GM18951 (cell line): ENCODE measurements around the gene FUT3.
A peak's percentile ranks its signal among the peaks of the same experiment; 100 is the strongest.

ENCODE experiments used
- POLR2A ChIP-seq: IDR thresholded peaks from 4 replicates; pipeline ENCODE4 v1.6.1; 2011; ENCODE audit warnings: mild to moderate bottlenecking; ENCODE audit not compliant: insufficient read length, insufficient read depth; ENCODE audit errors: extremely low read depth
- in situ Hi-C: fragments of 300-500 bp; cut with MboI; formaldehyde crosslinking; loops from one replicate; pipeline ENCODE4 v1.12.0; 2022; ENCODE audit warnings: low sequenced_read_pairs, mixed read lengths, inconsistent platforms; ENCODE audit not compliant: unreplicated experiment

Gene FUT3

GRCh38 chr19:5828661-5829566 is 22.3 kb downstream of the FUT3 start:
- in situ Hi-C loops, result no loop called here
- TF ChIP-seq POLR2A, result no peak

DNA sequence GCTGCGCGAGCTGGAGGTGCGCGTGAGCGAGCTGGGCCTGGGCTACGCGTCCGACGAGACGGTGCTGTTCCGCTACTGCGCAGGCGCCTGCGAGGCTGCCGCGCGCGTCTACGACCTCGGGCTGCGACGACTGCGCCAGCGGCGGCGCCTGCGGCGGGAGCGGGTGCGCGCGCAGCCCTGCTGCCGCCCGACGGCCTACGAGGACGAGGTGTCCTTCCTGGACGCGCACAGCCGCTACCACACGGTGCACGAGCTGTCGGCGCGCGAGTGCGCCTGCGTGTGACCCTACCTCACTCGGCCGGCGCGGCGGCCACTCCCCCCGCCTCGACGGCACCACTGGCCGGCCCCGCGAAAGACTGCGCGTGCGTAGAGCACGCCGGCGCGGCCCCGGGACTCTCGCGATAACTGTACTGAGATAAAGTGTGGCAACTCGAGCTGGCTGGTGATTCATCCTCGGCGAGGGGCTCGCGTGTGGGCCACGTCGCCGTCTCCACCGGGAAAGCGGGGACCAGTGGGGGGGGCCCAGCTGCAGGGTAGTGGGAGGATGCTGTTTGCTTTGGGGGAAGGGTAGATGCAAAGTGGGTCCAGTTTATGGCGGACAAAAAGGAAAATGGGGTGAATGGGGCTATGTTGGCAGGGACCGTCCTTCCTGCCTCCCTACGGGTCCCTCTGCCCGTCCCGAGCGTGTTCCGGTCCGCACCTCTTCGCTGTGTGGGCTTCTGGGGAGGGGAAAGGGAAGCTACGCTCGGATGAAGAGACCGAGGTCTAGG is 23.2 kb downstream of the FUT3 start:
- TF ChIP-seq POLR2A, result peak; percentile 98
- in situ Hi-C loops, result no loop called here

- TF ChIP-seq POLR2A, result no peak
- in situ Hi-C loops, result no loop called here
Measured at GRCh38 chr19:5827342-5827890, 23.8 kb downstream of the FUT3 start.

DNA sequence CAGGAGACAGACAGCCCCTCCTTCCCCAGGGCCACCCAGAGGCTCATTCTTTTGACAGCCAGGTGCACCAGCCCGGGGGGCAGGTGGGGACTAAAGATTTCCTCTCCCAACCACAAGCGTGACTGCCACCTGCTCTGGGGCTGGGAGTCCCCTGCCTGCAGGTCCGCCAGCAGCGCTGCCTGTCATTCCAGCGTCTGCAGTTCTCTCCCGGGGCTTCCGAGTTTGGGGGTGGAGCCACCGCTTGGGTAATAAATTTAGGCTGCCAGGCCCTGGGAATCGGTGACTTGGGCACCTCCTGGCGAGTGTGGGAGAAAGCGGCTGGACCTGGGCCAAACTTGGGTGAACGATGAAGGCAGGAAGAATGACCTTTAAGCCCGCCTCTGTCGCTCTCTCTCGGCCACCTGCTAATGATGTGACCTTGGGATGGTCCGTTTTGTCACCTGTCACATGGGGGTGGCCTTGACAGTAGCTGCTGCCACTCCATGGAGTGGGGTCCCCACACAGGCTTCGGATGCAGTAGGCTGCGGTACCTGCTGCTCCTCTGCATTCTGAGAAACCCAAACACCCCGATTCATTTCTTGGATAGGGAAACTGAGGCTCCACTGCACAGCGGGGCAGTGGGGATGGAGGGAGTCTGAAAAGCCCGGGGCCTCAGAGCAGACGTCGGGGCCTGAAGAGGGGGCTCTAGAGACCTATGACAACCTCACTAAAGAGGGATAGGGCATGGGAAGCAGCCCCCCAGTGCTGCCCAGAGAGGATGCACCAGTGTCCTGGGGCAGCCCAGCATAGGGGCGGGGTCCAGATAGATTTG is 24.5 kb downstream of the FUT3 start:
- TF ChIP-seq POLR2A, result no peak
- in situ Hi-C loops, result no loop called here

GRCh38 chr19:5825178-5825577 is 26.1 kb downstream of the FUT3 start:
- TF ChIP-seq POLR2A, result no peak
- in situ Hi-C loops, result no loop called here

- no peak for TF ChIP-seq POLR2A
- in situ Hi-C loops, result no loop called here
Measured at GRCh38 chr19:5824751-5825150, 26.5 kb downstream of the FUT3 start.

GRCh38 chr19:5823579-5824281 is 27.5 kb downstream of the FUT3 start:
- TF ChIP-seq POLR2A, result no peak
- in situ Hi-C loops, result no loop called here

DNA sequence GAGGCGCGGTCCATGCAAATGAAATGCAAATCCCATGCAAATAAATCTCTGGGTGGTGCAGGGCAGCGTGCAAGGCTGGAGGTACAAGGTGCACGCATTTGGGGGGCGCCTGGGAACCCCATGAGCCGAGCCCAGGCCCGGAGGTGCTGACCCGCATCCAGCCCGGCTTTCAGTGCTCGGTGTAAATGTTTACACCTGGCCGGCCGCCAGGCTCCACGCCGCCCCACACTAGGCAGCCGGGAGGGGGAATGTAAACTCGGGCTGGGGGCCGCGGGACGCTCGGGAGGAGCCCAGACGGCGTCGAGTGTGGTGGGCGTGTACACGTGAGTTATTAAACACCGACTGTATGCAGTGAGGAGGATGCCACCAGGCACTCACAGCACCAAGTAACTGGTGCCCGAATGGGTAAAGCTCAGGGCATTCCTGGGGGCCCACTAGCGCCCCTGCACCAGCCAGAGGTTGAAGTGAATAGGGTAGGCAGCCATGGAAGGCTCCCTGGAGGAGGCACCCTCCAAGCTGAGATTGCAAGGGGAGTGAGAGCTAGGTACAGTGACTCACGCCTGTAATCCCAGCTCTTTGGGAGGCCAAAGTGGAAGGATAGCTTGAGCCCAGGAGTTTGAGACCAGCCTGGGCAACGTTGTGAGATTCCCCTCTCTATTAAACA is 28.9 kb downstream of the FUT3 start:
- no peak for TF ChIP-seq POLR2A
- in situ Hi-C loops, result no loop called here

- in situ Hi-C loops, result no loop called here
- no peak for TF ChIP-seq POLR2A
Measured at GRCh38 chr19:5821521-5822180, 29.6 kb downstream of the FUT3 start.

GRCh38 chr19:5820785-5821184 is 30.5 kb downstream of the FUT3 start:
- no peak for TF ChIP-seq POLR2A
- in situ Hi-C loops, result no loop called here

DNA sequence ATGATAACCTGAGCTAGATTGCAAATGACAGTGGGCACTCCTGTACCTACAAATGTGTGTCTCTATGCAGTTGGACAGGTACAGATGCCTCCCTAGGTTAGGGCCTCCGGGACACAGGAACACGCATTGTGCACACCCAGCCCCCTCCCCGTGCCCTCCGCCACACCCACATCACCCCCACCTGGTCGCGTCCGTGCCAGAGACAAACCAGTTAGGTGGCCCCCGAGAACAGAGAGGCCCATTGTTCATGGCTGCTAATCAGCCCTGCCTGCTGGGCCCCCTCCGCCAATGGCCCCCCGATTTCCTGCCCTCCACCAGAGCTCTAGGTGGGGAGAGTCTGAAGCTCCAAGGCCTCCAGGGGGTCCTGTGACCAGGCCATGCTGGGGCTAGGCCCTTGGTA is 32.7 kb downstream of the FUT3 start:
- TF ChIP-seq POLR2A, result no peak

More for the DNA sequence above, 32.7 kb downstream of the FUT3 start:
- in situ Hi-C loops, result no loop called here
